ENCODE measurements around the gene SLC22A15. TPM values are rescaled to one million over a fixed set of nuclear protein-coding genes. Genes with fewer than 3 reads are reported as not detected.
"Not testable (repeated sequence)": the region's sequence is repeated elsewhere in the genome, so short reads cannot be mapped to it uniquely, and the experiment has no call there.

The SLC22A15 gene
- total RNA-seq, 1 donor from 2014 or later = 9.8 TPM

DNA sequence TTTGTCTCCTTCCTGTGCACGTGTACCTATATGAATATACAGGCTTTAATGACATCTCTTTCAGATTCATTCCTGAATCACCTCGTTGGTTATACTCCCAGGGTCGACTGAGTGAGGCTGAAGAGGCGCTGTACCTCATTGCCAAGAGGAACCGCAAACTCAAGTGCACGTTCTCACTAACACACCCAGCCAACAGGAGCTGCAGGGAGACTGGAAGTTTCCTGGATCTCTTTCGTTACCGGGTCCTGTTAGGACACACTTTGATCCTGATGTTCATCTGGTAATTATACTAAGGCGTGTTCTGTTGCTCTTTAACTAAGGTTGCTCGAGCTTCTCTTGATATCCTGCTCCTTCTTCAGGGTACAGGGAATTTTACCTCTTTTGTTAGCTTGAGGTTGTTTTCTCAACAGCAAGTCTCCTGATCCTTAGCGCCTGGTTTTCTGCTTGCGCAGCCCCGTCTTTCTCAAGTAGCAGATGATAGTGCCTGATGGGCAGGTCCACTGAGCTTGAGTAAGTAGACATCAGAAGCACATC, 55.1 kb downstream of the SLC22A15 start:
- Mint-ChIP-seq H3K9me3 (ENCODE audit: low read depth) (no peaks in the 10 kb centered on the region), H3K27me3 (ENCODE audit: low read depth) (no peaks in the 10 kb centered on the region), H3K27ac (ENCODE audit: unreplicated experiment) (no peak overlapping the region), H3K36me3 (ENCODE audit: low read depth) (peaks cover 34% of the 10 kb centered on the region), H3K4me3 (ENCODE audit: unreplicated experiment) (no peak overlapping the region), H3K4me1 (ENCODE audit: low read depth) (no peaks in the 10 kb centered on the region)
- DNase-seq (ENCODE audit: low spot score) = no peak
- TF ChIP-seq, protein P1, sequence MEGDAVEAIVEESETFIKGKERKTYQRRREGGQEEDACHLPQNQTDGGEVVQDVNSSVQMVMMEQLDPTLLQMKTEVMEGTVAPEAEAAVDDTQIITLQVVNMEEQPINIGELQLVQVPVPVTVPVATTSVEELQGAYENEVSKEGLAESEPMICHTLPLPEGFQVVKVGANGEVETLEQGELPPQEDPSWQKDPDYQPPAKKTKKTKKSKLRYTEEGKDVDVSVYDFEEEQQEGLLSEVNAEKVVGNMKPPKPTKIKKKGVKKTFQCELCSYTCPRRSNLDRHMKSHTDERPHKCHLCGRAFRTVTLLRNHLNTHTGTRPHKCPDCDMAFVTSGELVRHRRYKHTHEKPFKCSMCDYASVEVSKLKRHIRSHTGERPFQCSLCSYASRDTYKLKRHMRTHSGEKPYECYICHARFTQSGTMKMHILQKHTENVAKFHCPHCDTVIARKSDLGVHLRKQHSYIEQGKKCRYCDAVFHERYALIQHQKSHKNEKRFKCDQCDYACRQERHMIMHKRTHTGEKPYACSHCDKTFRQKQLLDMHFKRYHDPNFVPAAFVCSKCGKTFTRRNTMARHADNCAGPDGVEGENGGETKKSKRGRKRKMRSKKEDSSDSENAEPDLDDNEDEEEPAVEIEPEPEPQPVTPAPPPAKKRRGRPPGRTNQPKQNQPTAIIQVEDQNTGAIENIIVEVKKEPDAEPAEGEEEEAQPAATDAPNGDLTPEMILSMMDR (IDR thresholded peaks at IDR 0.05) = no peak

DNA sequence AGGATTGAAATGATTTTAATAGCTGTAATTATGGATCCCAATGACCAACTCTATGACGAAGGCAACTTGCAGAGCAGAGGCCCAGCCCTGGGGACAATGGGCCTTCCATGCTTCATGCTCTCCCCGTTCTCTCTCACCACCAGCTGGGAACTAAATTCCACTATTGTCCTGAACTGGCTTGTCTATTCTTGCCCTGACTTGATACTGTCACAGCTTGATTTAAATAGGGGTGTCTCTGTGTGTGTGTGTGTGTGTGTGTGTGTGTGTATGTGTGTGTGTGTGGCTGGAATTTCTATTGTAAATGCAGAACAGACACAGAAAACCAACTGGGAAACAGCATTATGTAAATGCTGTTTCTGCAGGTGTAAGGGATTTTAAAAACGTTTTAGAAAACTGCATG, 57.0 kb downstream of the SLC22A15 start:
- no peaks in the 10 kb centered on the region for H3K4me1 Mint-ChIP-seq (ENCODE audit: low read depth)
- H3K36me3 Mint-ChIP-seq (ENCODE audit: low read depth) = peaks cover 37% of the 10 kb centered on the region
- H3K4me3 Mint-ChIP-seq (ENCODE audit: unreplicated experiment) = no peak overlapping the region
- DNase-seq (ENCODE audit: low spot score) = no peak
- TF ChIP-seq, protein P1 (IDR thresholded peaks at IDR 0.05) = no peak
- H3K27me3 Mint-ChIP-seq (ENCODE audit: low read depth) = no peaks in the 10 kb centered on the region
- H3K9me3 Mint-ChIP-seq (ENCODE audit: low read depth) = no peaks in the 10 kb centered on the region
- no peak overlapping the region for H3K27ac Mint-ChIP-seq (ENCODE audit: unreplicated experiment)

DNA sequence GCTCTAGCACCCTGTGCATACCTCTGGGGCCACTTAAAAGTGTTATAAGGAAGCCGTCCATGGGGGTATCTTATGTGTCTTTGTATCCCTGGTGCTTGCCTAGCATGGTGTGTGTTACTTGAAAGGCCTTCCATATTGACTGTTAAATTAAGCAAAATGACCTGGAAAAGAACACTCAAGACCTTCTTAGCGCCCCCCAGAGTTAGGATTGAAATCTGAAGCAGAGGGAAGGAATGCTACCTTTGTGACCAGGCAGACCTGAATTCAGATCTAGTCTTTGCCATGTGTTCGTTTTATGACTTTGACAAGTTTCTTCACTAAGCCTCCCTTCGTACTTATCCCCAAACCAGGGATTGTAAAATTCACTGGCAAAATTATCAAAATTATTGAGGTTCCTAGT, 59.9 kb downstream of the SLC22A15 start:
- Mint-ChIP-seq H3K27me3 (ENCODE audit: low read depth) (no peaks in the 10 kb centered on the region), H3K4me1 (ENCODE audit: low read depth) (no peaks in the 10 kb centered on the region), H3K9me3 (ENCODE audit: low read depth) (no peaks in the 10 kb centered on the region), H3K27ac (ENCODE audit: unreplicated experiment) (no peak overlapping the region), H3K36me3 (ENCODE audit: low read depth) (peaks cover 36% of the 10 kb centered on the region), H3K4me3 (ENCODE audit: unreplicated experiment) (no peak overlapping the region)
- TF ChIP-seq, protein P1 (IDR thresholded peaks at IDR 0.05) = no peak
- DNase-seq (ENCODE audit: low spot score) = no peak

DNA sequence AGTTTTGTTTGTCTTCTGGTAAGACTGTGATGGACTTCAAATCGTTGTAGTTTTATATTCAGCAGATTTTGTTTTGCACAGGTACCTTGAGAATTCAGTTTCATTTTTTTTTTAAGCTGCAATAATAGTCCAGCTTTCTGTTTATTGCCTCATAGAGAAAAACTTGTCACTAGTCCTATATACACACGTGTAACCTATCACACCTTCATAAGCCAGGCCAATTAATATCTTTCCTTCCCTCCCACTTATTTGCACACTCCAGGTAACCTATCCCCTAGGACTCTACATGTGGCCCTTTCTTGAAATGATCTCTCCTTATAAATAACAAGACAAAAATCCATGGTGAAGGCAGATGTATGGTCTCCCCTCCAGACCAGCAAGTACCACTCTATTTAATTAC, 62.4 kb downstream of the SLC22A15 start:
- H3K4me1 Mint-ChIP-seq (ENCODE audit: low read depth) = no peaks in the 10 kb centered on the region
- TF ChIP-seq, protein P1 (IDR thresholded peaks at IDR 0.05) = no peak
- no peaks in the 10 kb centered on the region for H3K27me3 Mint-ChIP-seq (ENCODE audit: low read depth)
- DNase-seq (ENCODE audit: low spot score) = no peak
- H3K9me3 Mint-ChIP-seq (ENCODE audit: low read depth) = peaks cover 3% of the 10 kb centered on the region
- H3K27ac Mint-ChIP-seq (ENCODE audit: unreplicated experiment) = no peak overlapping the region
- peaks cover 31% of the 10 kb centered on the region for H3K36me3 Mint-ChIP-seq (ENCODE audit: low read depth)
- no peak overlapping the region for H3K4me3 Mint-ChIP-seq (ENCODE audit: unreplicated experiment)

DNA sequence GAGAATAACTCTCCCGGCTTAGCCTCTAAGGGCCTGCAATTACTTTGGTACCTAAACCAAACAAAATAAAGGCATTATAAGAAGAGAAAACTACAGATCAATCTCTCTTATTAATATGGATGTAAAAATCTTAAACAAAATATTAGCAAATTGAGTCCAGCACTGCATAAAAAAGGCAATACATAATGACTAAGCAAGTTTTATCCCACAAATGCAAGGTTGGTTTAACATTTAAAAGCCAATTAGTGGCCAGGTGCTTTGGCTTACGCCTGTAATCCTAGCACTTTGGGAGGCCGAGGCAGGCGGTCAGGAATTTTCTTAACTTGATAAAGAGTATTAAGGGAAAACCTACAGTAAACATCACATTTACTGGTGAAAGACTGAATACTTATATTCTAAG, 67.8 kb downstream of the SLC22A15 start:
- peaks cover 30% of the 10 kb centered on the region for H3K36me3 Mint-ChIP-seq (ENCODE audit: low read depth)
- no peaks in the 10 kb centered on the region for H3K27me3 Mint-ChIP-seq (ENCODE audit: low read depth)
- no peak overlapping the region for H3K27ac Mint-ChIP-seq (ENCODE audit: unreplicated experiment)

DNA sequence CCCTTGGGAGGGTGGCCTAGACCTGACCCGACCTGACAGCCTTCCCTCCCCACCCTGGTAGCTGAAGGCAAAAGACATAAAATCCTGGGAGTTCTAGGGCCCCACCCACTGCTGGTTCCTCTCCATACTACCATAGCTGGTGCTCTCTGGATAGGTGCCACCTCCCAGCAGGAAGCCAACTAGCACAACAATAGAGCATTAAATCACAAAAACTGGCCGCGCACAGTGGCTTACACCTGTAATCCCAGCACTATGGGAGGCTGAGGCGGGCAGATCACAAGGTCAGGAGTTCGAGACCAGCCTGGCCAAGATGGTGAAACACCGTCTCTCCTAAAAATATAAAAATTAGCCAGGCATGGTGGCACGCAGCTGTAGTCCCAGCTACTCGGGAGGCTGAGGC, 70.6 kb downstream of the SLC22A15 start:
- DNase-seq (ENCODE audit: low spot score); H3K27me3 Mint-ChIP-seq (ENCODE audit: low read depth); H3K27ac Mint-ChIP-seq (ENCODE audit: unreplicated experiment); H3K4me1 Mint-ChIP-seq (ENCODE audit: low read depth); H3K4me3 Mint-ChIP-seq (ENCODE audit: unreplicated experiment): not testable (repeated sequence)
- Mint-ChIP-seq H3K36me3 (ENCODE audit: low read depth) (peaks cover 44% of the 10 kb centered on the region), H3K9me3 (ENCODE audit: low read depth) (peaks cover 50% of the 10 kb centered on the region)

More for the DNA sequence above, 67.8 kb downstream of the SLC22A15 start:
- H3K4me3 Mint-ChIP-seq (ENCODE audit: unreplicated experiment) = no peak overlapping the region
- peaks cover 26% of the 10 kb centered on the region for H3K9me3 Mint-ChIP-seq (ENCODE audit: low read depth)
- TF ChIP-seq, protein P1 (IDR thresholded peaks at IDR 0.05) = no peak
- no peaks in the 10 kb centered on the region for H3K4me1 Mint-ChIP-seq (ENCODE audit: low read depth)
- DNase-seq (ENCODE audit: low spot score) = no peak

DNA sequence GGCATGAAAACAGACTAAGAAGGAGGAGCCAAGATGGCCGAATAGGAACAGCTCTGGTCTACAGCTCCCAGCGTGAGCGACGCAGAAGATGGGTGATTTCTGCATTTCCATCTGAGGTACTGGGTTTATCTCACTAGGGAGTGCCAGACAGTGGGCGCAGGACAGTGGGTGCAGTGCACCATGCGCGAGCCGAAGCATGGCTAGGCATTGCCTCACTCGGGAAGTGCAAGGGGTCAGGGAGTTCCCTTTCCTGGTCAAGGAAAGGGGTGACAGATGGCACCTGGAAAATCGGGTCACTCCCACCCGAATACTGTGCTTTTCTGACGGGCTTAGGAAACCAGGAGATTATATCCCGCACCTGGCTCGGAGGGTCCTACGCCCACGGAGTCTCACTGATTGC, 75.6 kb downstream of the SLC22A15 start:
- not testable (repeated sequence) for H3K27me3 Mint-ChIP-seq (ENCODE audit: low read depth); H3K4me1 Mint-ChIP-seq (ENCODE audit: low read depth); H3K4me3 Mint-ChIP-seq (ENCODE audit: unreplicated experiment); DNase-seq (ENCODE audit: low spot score); H3K27ac Mint-ChIP-seq (ENCODE audit: unreplicated experiment)
- Mint-ChIP-seq H3K9me3 (ENCODE audit: low read depth) (peaks cover 50% of the 10 kb centered on the region), H3K36me3 (ENCODE audit: low read depth) (peaks cover 41% of the 10 kb centered on the region)

Measured in chondrocyte (in vitro differentiated cells).